Breast epithelium (tissue), 4 donors: Measurements from ENCODE around the gene ECM1. TPM values are rescaled to one million over a fixed set of nuclear protein-coding genes. Genes with fewer than 3 reads are reported as not detected.
A peak's percentile ranks its signal among the peaks of the same experiment; 100 is the strongest.

Experiments used
- DNase-seq, 2 donors: peaks; one replicate each; pipeline ENCODE4 v3.0.0-alpha.2; 2019; ENCODE audit warnings: low spot score in 2 of 2
- H3K27ac ChIP-seq, 2 donors: fragments of 200-600 bp; sonication (generic) in 1 of 2; one replicate each; pipeline ENCODE4 v1.5.1; 2016 to 2019; ENCODE audit warnings: mild to moderate bottlenecking in 1 of 2
- H3K27me3 ChIP-seq, 2 donors: fragments of 200-600 bp; sonication (generic) in 1 of 2; one replicate each; pipeline versions ENCODE4 v1.5.1 to v1.6.0; 2017 to 2019; ENCODE audit warnings: control low read depth in 1 of 2, mild to moderate bottlenecking in 1 of 2
- H3K36me3 ChIP-seq: fragments of 200-600 bp; one replicate; pipeline ENCODE4 v1.5.1; 2019
- H3K4me1 ChIP-seq, 2 donors: fragments of 200-600 bp; sonication (generic); one replicate each; pipeline ENCODE4 v1.5.1; 2016 to 2019; ENCODE audit warnings: control low read depth in 1 of 2
- H3K4me3 ChIP-seq, 3 donors: fragments of 200-600 bp; sonication (generic); 1 replicate in 2 of 3; 2 replicates in 1 of 3; pipeline ENCODE4 v1.5.1; 2016 to 2019; ENCODE audit warnings: mild to moderate bottlenecking in 3 of 3, moderate library complexity in 2 of 3
- H3K9me3 ChIP-seq, 2 donors: fragments of 200-600 bp; sonication (generic) in 1 of 2; one replicate each; pipeline ENCODE4 v1.5.1; 2016 to 2019; ENCODE audit warnings: control low read depth in 1 of 2
- CTCF ChIP-seq, 3 donors: fragments of 450-650 bp; IDR thresholded peaks; one replicate each; pipeline ENCODE4 v1.5.1; 2016 to 2017; ENCODE audit warnings: antibody characterized with exemption in 3 of 3, mild to moderate bottlenecking in 3 of 3, moderate library complexity in 3 of 3
- POLR2A ChIP-seq: fragments of 450-650 bp; IDR thresholded peaks from one replicate; pipeline ENCODE4 v1.6.1; 2016; ENCODE audit warnings: antibody characterized with exemption, mild to moderate bottlenecking, moderate library complexity
- POLR2AphosphoS5 ChIP-seq, 3 donors: sonication (generic); formaldehyde crosslinking; IDR thresholded peaks; one replicate each; pipeline ENCODE4 v1.6.1; 2017; ENCODE audit warnings: antibody characterized with exemption in 3 of 3
- intact Hi-C: fragments of 100-400 bp; cut with DNase I; formaldehyde crosslinking; loops from one replicate; pipeline ENCODE4 v1.15.1; 2023; ENCODE audit warnings: low total_unique reads
- total RNA-seq, 3 donors: library from RNA; depleted of rRNA; stranded (reverse); fragments of >200 nt; gene quantifications; one replicate each; pipeline ENCODE4 v1.1.0, GENCODE V29; 2016

The ECM1 gene
- total RNA-seq, 3 donors from 2014 or later, result 4.0 to 53.3 (median 10.2) TPM

- H3K9me3 ChIP-seq, result no peaks in the 10 kb centered on the region
- no peaks in the 10 kb centered on the region for H3K27me3 ChIP-seq
- intact Hi-C loops, result no loop called here
- peak within 1 kb of the TSS; percentile 47 to 66 (median 63) for H3K4me3 ChIP-seq
- peak within 1 kb of the TSS; percentile 68 to 71 for H3K27ac ChIP-seq
- peak; percentile 95 for DNase-seq
- no peaks in the 10 kb centered on the region for H3K4me1 ChIP-seq
- no peaks in the 10 kb centered on the region for H3K36me3 ChIP-seq
- TF ChIP-seq POLR2A, result no peak
- TF ChIP-seq CTCF (IDR thresholded peaks at IDR 0.05), result peak in 2 of 3 donors; percentile 22 to 30
- TF ChIP-seq POLR2AphosphoS5 (IDR thresholded peaks at IDR 0.05), result peak in 2 of 3 donors; percentile 19 to 60
Measured at GRCh38 chr1:150515328-150516049, 7.6 kb downstream of the ECM1 start, which contains the start of gene FALEC. Gene FALEC, plus strand, starts transcription at chr1:150515752.

- TF ChIP-seq POLR2A (no peak), POLR2AphosphoS5 (IDR thresholded peaks at IDR 0.05) (no peak), CTCF (IDR thresholded peaks at IDR 0.05) (no peak)
- Histone ChIP-seq H3K4me3 (peak overlapping the region; percentile 47 to 66 (median 63)), H3K27ac (peak overlapping the region; percentile 68 to 71), H3K36me3 (no peaks in the 10 kb centered on the region), H3K4me1 (no peaks in the 10 kb centered on the region), H3K9me3 (no peaks in the 10 kb centered on the region), H3K27me3 (no peaks in the 10 kb centered on the region)
- DNase-seq, result no peak
- intact Hi-C loops, result no loop called here
Measured at GRCh38 chr1:150516050-150516591, 8.2 kb downstream of the ECM1 start.

- no peak for TF ChIP-seq POLR2AphosphoS5 (IDR thresholded peaks at IDR 0.05)
- no peak for TF ChIP-seq POLR2A
- no peak for TF ChIP-seq CTCF (IDR thresholded peaks at IDR 0.05)
- peak overlapping the region in 2 of 3 donors; percentile 63 to 66 for H3K4me3 ChIP-seq
- peak overlapping the region in 1 of 2 donors; percentile 68 for H3K27ac ChIP-seq
Measured at GRCh38 chr1:150516616-150517015, 8.7 kb downstream of the ECM1 start.

GRCh38 chr1:150521196-150521968, 13.5 kb downstream of the ECM1 start:
- no peaks in the 10 kb centered on the region for H3K36me3 ChIP-seq
- H3K27ac ChIP-seq, result no peak overlapping the region
- intact Hi-C loops, result no loop called here
- H3K4me1 ChIP-seq, result no peaks in the 10 kb centered on the region
- no peak for TF ChIP-seq CTCF (IDR thresholded peaks at IDR 0.05)
- TF ChIP-seq POLR2A, result no peak
- TF ChIP-seq POLR2AphosphoS5 (IDR thresholded peaks at IDR 0.05), result no peak
- H3K27me3 ChIP-seq, result no peaks in the 10 kb centered on the region
- H3K9me3 ChIP-seq, result no peaks in the 10 kb centered on the region
- H3K4me3 ChIP-seq, result no peak overlapping the region
- DNase-seq, result no peak

More at GRCh38 chr1:150516616-150517015, 8.7 kb downstream of the ECM1 start:
- H3K36me3 ChIP-seq, result no peaks in the 10 kb centered on the region
- intact Hi-C loops, result no loop called here
- H3K27me3 ChIP-seq, result no peaks in the 10 kb centered on the region
- no peaks in the 10 kb centered on the region for H3K9me3 ChIP-seq
- no peak for DNase-seq
- no peaks in the 10 kb centered on the region for H3K4me1 ChIP-seq

- TF ChIP-seq POLR2A, result no peak
- TF ChIP-seq CTCF (IDR thresholded peaks at IDR 0.05), result no peak
- TF ChIP-seq POLR2AphosphoS5 (IDR thresholded peaks at IDR 0.05), result no peak
- Histone ChIP-seq H3K4me1 (no peaks in the 10 kb centered on the region), H3K9me3 (no peaks in the 10 kb centered on the region), H3K27ac (no peak overlapping the region), H3K27me3 (no peaks in the 10 kb centered on the region), H3K36me3 (no peaks in the 10 kb centered on the region), H3K4me3 (no peak overlapping the region)
- intact Hi-C loops, result no loop called here
- no peak for DNase-seq
Measured at GRCh38 chr1:150525348-150525747, 17.4 kb downstream of the ECM1 start.
